Stimulated activated CD4-positive, alpha-beta T cell treated with anti-CD3 and anti-CD28 coated beads, Interleukin-1b, Interleukin-23, amount 100 ng/mL, for 24 hours (primary cell): Measurements from ENCODE around the gene PDXDC1.
A peak's percentile ranks its signal among the peaks of the same experiment; 100 is the strongest.
"Not testable (repeated sequence)": the region's sequence is repeated elsewhere in the genome, so short reads cannot be mapped to it uniquely, and the experiment has no call there.

Experiments used
- DNase-seq, 4 experiments: peaks; one replicate each; pipeline ENCODE4 v3.0.0-alpha.2; 2020; ENCODE audit warnings: low read depth in 4 of 4, low spot score in 1 of 4

The PDXDC1 gene

GRCh38 chr16:15149260-15149659 is 174.4 kb downstream of the PDXDC1 start:
- not testable (repeated sequence) for DNase-seq

- not testable (repeated sequence) for DNase-seq
Observed at GRCh38 chr16:15154005-15154404, 179.2 kb downstream of the PDXDC1 start.

DNA sequence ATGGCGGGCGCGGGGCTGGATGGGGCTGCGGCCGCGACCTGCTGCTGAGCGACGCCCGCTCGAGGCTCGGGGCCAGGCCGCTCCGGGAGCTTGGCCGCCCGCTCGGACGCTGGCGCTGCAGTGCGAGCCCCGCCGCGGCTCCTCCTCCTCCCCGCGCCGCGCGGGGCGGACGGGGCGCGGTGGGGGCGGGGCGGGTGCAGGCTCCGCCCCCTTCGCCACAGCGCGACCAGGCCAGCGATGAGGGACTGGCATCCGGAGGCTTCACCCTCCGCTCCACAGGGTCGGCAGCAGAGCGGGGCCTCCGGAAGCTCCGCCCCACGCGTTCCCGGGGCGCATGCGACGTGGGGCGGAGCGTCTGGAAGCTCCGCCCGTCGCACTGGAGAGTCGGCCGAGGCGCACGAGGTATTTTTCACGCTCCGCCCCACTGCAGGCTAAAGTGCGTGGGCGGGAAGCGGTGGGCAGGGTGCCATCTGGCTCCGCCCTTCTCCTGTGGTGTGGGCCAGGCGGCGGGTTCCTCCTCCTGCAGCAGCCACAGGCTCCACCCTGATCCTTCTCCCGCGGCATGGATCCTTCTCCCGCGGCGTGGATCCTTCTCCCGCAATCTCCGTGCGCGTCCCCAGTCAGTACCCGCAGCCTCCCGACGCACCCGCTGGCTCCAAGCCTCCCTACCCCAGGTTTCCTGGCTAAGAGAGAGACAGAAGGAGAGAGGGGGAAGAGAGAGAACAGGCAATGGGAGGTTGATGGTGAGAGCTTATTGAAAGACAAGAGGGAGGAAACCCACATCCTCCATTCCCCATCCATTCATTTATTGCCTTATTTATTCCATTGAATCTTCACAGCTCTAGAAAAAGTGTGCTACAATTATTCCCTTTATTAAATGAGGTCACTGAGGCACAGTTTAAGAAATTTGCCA is 180.1 kb downstream of the PDXDC1 start:
- peak; percentile 63 to 77 (median 70) for DNase-seq

- not testable (repeated sequence) for DNase-seq
Observed at GRCh38 chr16:15157644-15158043, 182.8 kb downstream of the PDXDC1 start.

GRCh38 chr16:15159671-15160070 is 184.8 kb downstream of the PDXDC1 start:
- DNase-seq: not testable (repeated sequence)

DNA sequence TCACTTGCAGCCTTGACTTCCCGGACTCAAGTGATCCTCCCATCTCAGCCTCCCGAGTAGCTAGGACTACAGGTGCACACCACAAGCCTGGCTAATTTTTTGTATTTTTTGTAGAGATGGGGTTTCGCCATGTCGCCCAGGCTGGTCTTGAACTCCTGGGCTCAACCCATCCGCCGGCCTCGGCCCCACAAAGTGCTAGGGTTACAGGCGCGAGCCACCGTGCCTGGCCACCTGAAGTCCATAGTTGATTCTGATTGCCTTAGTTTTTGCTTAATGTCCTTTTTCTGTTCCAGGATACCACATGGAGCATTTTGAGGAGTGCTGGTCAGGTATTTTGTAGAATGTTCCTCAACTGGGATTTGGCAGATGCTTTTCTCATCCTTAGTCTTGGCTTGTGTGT is 185.7 kb downstream of the PDXDC1 start:
- DNase-seq: not testable (repeated sequence)

DNA sequence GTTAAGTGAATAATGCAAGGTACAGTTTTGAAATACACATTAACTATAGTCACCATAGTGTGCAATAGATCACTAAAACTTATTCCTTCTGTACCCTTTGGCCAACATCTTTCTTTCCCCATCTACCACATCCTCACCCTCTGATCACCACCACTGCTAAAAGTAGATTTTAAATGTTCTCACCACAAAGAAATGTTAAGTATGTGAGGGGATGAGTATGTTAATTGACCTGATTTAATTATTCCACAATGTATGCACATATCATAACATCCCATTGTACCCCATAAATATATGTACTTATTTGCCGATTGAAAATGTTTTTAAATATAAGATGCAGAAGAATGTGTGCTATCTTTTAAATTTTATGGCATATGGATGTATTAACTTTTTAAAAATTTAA is 188.2 kb downstream of the PDXDC1 start:
- not testable (repeated sequence) for DNase-seq

GRCh38 chr16:15166177-15166576 is 191.4 kb downstream of the PDXDC1 start:
- not testable (repeated sequence) for DNase-seq

DNA sequence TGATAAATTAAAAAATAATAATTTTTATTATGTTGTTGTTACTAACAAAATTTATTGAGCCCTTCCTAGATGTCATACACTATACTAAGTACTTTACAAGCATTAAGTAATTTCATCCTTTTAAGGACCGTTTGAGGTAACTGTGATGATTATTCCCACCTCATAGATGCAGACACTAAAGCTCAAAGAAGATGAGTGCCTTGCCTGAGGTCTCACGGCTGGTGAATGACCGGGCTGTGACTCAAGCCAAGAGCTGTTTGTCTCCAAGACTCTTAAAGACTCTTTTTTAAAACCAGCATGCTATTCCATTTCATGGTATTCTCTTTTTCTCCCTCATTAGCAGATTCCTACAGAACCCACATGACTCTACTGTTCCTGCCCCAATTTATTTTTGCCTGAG is 193.5 kb downstream of the PDXDC1 start:
- DNase-seq: not testable (repeated sequence)

- not testable (repeated sequence) for DNase-seq
Observed at GRCh38 chr16:15168953-15169652, 194.3 kb downstream of the PDXDC1 start.

DNA sequence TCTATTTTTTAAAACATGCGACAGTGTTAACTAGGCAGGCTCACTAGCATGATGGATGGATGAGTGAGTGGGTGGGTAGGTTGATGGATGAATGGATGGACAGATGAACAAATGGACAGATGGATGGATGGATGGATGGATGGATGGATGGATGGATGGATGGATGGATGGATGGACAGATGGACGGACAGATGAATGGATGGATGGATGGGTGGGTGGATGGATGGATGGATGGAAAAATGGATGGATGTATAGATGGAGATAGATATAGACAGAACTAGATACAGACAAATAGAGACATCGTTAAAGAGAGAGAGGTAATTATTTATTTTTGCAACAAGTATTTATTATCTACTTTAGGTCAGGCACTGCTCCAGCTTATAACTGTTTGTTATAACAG is 205.1 kb downstream of the PDXDC1 start:
- DNase-seq: not testable (repeated sequence)

- not testable (repeated sequence) for DNase-seq
Observed at GRCh38 chr16:15180946-15181345, 206.1 kb downstream of the PDXDC1 start.

DNA sequence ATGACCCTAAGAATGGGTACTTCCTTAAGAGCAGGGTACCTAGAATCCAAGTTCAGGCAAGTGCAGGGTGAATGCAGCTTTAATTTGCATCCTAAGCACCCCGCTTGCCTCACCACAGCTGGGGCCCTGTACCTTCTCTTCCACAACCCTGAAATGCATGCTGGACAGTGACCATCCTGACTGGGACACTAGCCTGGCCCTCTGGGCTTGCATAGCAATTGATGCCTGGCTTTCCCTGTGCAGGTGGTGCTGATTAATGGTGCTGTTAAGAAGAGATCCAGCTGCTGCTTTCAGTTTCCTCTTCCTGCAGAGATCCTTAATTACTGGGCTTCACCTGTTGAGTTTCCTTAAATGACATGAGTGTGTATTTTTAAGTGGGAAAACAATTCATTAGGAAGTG is 209.2 kb downstream of the PDXDC1 start:
- not testable (repeated sequence) for DNase-seq
